Measurements from ENCODE around the gene DCHS1.

DCHS1 gene

GRCh38 chr11:6642957-6643356, 12.7 kb downstream of the DCHS1 start:
- no peak for DNase-seq

DNA sequence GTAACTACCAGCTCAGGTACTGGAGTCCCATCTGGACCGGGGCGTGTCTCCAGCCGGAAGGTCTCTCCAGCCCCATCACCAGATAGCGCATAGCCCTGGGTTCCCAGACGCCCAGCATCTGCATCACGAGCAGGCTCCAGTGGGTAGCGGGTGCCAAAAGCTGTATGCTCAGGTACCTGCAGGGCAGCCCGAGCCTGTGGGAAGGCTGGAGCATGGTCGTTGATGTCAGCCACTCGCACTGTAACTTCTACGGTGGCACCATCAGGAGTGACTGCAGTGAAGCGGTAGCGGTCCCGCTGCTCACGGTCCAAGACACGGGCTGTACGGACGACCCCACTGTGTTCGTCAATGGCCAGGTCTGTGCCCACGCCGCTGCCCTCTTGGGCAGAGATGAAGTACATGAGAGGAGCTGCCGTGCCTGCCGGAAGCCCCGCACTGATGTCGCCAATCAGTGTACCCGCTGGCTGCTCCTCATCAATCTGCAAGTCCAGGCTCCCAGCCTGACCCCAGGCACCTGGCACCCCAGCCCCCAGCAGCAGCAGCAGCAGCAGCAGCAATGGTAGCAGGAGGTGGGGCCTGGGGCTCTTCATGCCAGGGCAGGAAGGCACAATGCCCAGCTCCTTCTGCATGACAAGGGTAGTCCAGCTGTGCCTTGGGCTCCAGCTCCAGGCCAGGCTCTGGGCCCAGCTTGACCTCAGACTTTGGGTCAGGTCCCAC, 14.5 kb downstream of the DCHS1 start:
- no peak for DNase-seq

GRCh38 chr11:6640036-6640984, 15.3 kb downstream of the DCHS1 start:
- no peak for DNase-seq

GRCh38 chr11:6638429-6638828, 17.2 kb downstream of the DCHS1 start:
- no peak for DNase-seq

- no peak for DNase-seq
These were observed 17.7 kb downstream of the DCHS1 start for GRCh38 chr11:6637871-6638270.

DNA sequence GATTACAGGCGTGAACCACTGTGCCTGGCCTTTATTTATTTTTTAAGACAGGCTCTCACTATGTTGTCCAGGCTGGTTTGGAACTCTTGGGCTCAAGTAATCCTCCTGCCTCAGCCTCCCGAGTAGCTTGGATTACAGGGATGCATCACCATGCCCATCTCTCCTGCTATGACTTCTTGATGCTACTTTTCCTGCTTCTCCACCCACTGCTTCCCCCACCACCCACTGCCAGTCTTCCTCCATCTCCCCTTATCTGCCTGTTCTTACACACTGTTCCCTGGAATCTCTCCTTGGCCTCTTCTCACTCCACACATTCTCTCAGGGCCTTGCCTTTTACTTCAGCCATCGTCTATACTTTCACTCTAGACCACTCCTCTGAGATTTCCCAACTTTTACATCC, 19.1 kb downstream of the DCHS1 start:
- DNase-seq: no peak

- no peak for DNase-seq
These were observed 20.3 kb downstream of the DCHS1 start for GRCh38 chr11:6635082-6635932.

- DNase-seq: no peak
These were observed 21.1 kb downstream of the DCHS1 start for GRCh38 chr11:6634534-6634933.

DNA sequence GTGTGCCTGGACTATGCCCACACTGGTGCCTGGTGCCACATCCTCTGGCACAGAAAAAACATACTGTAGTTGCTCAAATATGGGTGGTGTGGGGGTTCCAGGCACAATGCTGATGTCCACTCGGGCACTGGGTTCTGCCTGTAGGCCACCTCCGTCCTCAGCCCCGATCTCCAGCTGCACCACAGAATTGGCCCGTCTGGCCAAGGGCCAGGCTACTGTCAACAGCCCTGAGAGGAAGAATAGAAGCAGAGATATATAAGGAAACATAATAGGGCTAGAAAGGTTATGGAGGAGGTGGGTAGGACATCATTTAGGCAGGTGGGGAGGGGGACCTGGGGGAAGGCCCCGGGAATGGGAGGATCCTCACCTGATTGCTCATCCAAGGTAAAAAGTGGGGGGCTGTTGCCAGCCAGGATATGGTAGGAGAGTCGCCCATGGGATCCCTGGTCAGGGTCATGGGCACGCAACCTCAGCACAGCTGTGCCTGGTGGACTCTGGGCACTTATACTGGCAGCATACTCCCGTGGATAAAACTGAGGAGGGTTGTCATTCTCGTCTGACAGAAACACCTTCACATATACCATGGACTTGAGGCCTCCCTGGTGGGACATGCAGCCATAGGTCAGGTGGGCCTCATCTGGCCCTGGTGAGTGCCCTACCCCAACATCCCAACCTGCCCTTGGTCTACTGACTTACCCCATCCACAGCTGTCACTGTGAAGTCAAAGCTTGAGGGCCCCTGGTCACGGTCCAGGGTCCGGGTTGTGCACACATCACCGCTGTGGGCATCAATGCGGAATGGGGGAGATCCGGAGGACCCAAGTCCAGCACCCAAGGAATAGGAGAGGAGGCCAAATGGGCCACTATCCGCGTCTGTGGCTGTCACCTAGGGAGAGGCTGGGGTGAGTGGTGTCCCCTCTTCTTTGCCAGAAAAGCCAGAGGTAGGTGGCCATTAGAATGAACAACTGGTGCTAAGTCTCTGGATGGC, 21.9 kb downstream of the DCHS1 start:
- DNase-seq: no peak

- DNase-seq: no peak
These were observed 23.2 kb downstream of the DCHS1 start for GRCh38 chr11:6632116-6633073.

- no peak for DNase-seq
These were observed 24.2 kb downstream of the DCHS1 start for GRCh38 chr11:6631361-6631890.

DNA sequence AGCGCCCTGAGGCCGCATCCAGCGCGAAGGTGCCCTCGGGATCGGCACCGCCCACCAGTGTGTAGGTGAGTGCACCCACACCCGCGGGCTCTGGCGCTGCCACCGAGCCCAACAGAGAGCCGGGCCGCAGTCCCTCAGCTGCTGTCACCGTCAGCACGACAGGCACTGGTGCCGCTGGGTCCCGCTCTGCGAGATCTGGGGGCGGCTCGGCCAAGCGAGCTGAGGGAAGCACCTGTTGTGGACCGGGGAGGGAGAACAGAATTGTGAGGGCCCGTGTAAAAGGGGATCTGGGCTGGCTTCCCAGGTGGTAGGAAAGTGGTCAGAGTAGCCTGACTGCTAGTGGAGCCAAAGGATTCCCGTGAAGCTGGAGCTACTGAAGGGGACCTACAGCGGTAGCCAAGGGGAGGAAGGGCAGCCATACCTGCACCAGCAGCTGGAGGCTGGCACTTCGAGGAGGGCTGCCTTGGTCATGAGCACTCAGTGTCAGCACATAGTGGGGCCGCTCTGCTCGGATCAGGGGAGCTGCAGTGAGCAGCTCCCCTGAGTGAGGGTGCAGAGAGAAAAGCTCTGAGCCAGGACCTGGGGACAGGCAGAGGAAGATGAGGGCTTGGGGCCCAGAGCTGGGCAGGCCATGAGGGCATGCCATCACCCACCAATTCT, 24.8 kb downstream of the DCHS1 start:
- no peak for DNase-seq

DNA sequence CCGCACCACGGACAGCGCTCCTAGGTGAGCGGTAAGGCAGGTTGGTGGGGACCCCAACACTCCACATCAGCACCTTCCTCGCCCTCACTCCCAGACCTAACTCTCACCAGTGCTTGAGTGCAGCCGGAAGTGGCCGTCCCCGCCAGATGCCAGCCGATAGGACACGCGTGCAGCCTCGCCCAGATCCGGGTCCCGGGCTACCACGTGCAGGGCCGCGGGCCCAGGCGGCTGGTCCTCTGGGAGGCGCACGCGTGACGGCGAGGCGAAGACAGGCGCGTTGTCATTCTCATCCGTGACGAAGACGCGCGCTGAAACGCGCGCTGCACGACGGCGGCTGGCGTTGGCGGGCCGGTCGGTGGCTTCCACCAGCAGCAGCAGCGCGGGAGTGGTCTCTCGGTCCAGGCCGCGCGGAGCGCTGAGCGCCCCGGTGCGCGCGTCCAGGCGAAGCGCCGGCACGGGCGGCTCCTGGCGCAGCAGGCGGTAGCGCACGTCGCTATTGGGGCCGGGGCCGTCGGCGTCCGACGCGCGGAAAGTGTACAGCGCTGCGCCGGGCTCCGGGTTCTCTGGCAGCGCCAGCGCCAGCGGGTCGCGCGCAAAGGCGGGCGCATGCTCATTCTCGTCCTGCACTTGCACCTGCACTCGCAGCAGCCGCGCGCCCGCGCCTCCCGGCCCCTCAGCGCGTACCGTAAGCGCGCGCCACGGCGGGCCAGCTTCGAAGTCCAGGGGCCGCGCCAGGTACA, 25.5 kb downstream of the DCHS1 start:
- peak; percentile 47 for DNase-seq

DNA sequence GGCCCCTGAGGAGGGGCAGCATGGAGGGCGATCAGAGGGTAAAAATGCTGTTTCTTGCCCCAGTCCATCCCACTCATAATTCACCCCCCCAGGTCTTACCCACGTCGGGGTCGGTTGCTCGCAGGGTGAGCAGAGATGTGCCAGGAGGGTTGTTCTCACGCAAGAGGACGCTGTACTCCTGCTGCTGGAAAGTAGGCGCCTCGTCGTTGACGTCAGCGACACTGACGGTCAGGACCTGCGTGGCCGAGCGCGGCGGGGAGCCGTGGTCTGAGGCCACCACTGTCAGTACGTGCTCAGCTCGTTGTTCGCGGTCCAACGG, 26.1 kb downstream of the DCHS1 start:
- DNase-seq: no peak

GRCh38 chr11:6628526-6628925, 27.1 kb downstream of the DCHS1 start:
- DNase-seq: no peak

- no peak for DNase-seq
These were observed 27.8 kb downstream of the DCHS1 start for GRCh38 chr11:6627762-6628241.

DNA sequence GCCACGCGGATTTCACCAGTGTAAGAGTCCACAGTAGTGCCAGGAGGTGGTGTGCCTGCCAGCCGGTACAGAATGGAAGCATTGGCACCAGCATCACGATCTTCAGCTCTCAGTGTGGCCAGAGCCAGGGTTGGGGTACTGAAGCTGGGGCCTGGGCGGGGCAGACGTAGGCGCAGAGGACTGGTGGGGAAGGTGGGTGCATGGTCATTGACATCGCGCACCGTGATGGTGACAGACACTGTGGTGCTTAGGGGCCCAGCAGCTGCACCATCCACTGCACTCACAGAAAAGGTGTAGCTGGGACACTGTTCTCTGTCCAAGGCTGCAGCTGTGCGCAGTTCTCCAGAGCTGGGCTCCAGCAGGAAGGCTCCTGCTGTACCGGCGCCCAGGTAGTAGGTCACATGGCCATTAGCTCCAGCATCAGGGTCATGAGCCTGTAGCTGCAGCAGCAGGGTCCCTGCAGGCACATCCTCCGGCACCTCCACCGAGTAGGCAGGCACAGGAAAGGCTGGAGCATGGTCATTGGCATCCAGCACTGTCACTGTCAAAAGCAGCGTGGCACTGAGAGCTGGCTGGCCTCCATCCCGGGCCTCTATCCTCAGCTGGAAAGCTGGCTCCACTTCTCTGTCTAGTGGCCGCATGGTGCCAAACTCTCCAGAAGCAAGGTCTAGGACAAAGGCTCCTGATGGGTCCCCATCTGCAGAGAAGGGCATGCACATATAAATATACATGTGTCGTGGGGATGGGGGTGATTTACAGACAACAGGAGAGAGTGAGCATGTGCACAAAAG, 28.4 kb downstream of the DCHS1 start:
- no peak for DNase-seq

DNA sequence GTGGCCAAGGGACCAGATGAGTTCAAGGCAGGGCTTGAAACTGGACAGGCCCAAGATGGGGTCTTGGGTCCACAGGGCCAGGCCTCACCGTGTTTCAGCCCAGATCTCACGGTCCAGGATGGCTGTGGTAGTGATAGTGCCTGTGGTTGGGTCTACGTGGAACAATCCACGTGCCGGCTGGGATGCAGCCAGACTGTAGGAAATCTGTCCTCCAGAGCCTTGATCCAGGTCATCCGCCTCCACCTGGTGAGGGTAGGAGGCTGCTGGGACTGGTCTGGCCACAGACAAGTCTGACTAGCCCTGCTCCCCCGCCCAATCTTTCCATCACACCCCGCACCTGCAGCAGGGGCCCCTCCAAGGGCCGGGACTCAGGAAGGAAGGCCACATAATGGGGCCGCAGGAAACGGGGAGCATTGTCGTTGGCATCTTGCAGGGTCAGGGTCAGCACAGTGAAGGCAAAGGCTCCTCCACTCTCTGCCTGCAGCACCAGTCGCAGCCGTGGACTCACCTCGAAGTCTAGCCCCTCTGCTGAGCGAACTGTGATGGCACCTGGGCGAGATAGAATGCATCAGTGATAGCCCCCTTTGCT, 29.7 kb downstream of the DCHS1 start:
- DNase-seq: no peak
